Measurements from ENCODE around the gene PLPPR4. TPM values are rescaled to one million over a fixed set of nuclear protein-coding genes. Genes with fewer than 3 reads are reported as not detected.

The PLPPR4 gene
- total and polyA plus RNA-seq, 2 of the 4 experiments (the other 2 are of a cell fraction), result 4.5 to 7.0 TPM

GRCh38 chr1:99227056-99227897, 37.0 kb upstream of the PLPPR4 start:
- Histone ChIP-seq H2BK15ac (ENCODE audit: low read depth, low read length) (no peak overlapping the region), H3K27ac (ENCODE audit: insufficient read depth, low read length) (no peak overlapping the region), H3K9ac (ENCODE audit: low read depth, low read length) (no peak overlapping the region), H3K4me1 (ENCODE audit: control insufficient read depth, insufficient read depth, low read length) (no peaks in the 10 kb centered on the region), H2AK9ac (replicated peaks; ENCODE audit: low read depth, low read length, poor library complexity) (no peak overlapping the region), H3K79me1 (ENCODE audit: low read depth in 1 of 2, low read length in 2 of 2) (no peaks in the 10 kb centered on the region), H4K5ac (ENCODE audit: low read depth, low read length) (no peak overlapping the region), H3K14ac (replicated peaks; ENCODE audit: low read depth, low read length) (no peak overlapping the region), H4K8ac (ENCODE audit: low read depth in 2 of 2, low read length in 2 of 2) (no peak overlapping the region), H3K9me3 (ENCODE audit: control insufficient read depth, insufficient read depth, low read length) (peaks cover 2% of the 10 kb centered on the region; the same call in 1 of the 2 replicates), H3K18ac (ENCODE audit: low read depth, low read length) (no peak overlapping the region), H2AFZ (replicated peaks; ENCODE audit: low read length, poor library complexity) (no peak overlapping the region), H2AK5ac (ENCODE audit: low read depth, low read length) (no peak overlapping the region), H2BK20ac (ENCODE audit: low read depth, low read length) (no peak overlapping the region), H2BK120ac (ENCODE audit: low read depth, low read length) (no peak overlapping the region), H3K56ac (ENCODE audit: extremely low read depth, insufficient read depth, low read length) (no peak overlapping the region), H4K20me1 (ENCODE audit: insufficient read depth, low read length) (no peaks in the 10 kb centered on the region), H3K27me3 (ENCODE audit: control insufficient read depth, insufficient read depth, low read length) (peaks cover 6% of the 10 kb centered on the region), H3K4ac (ENCODE audit: low read depth, low read length) (no peak overlapping the region), H3K4me3 (ENCODE audit: insufficient read depth, low read depth, low read length) (no peak overlapping the region), H3K9me1 (ENCODE audit: insufficient read depth, low read length) (no peaks in the 10 kb centered on the region), H4K91ac (ENCODE audit: insufficient read depth, low read depth, low read length) (no peak overlapping the region), H2BK5ac (ENCODE audit: low read depth, low read length, poor library complexity, severe bottlenecking) (no peak overlapping the region), H3K36me3 (ENCODE audit: control insufficient read depth, insufficient read depth, low read length) (no peaks in the 10 kb centered on the region), H3K4me2 (ENCODE audit: low read depth, low read length) (no peak overlapping the region), H3K23ac (ENCODE audit: low read depth, low read length) (no peak overlapping the region)
- WGBS, 2 experiments (ENCODE audit: extremely low coverage in 2 of 2, insufficient read length in 1 of 2), result 89% methylated on average over 1 of the region's 3 CpGs; no CpG with 5 or more reads in 1 of the 2 experiments
- ATAC-seq (ENCODE audit: low read depth) (no peak), DNase-seq (no peak)
- dilution Hi-C loops (cut with HindIII; ENCODE audit: low sequenced_read_pairs, unreplicated experiment) (no loop called here), intact Hi-C loops (cut with micrococcal nuclease) (no loop called here), in situ Hi-C loops (cut with MboI; ENCODE audit: low sequenced_read_pairs) (no loop called here)
- TF ChIP-seq NFE2L2 (IDR thresholded peaks at IDR 0.05; ENCODE audit: low read depth, low read length) (no peak), FOS (IDR thresholded peaks at IDR 0.05; ENCODE audit: low read depth, low read length) (no peak), RAD21 (IDR thresholded peaks at IDR 0.05; ENCODE audit: low read length) (no peak)
- CTCF ChIA-PET, result no interaction called here
- no TSS peak for BruUV-seq (replicated peaks)
- POLR2A ChIA-PET (ENCODE audit: unreplicated experiment), result no interaction called here

Measured in IMR-90 (cell line).